HepG2 (cell line): ENCODE results near the gene HS6ST1. TPM values are rescaled to one million over a fixed set of nuclear protein-coding genes. Genes with fewer than 3 reads are reported as not detected.

Experiments
- ATAC-seq: fragments of 200-7000 bp; cut with Tn5 transposase; 3 replicates; pipeline ENCODE4 v1.9.1; 2020; ENCODE audit warnings: mild to moderate bottlenecking, moderate library complexity
- BruUV-seq: library from RNA; stranded (reverse); fragments of 400-500 nt; replicated peaks from 2 replicates; lab custom pipeline; 2021; lab: Mats Ljungman, UMichigan
- CTCF ChIA-PET: fragments of 300-600 bp; formaldehyde crosslinking; extraction: SDS; loops from one replicate; lab custom pipeline; 2021; ENCODE audit warnings: low total read pairs, inconsistent platforms, low intra/inter-chr PET ratio; lab: Yijun Ruan, JAX
- POLR2A ChIA-PET: fragments of 350-600 bp; sonication (Branson Sonifier 250); formaldehyde crosslinking; loops from one replicate; lab custom pipeline; 2020; ENCODE audit warnings: antibody characterized with exemption, inconsistent platforms; lab: Yijun Ruan, JAX
- DNase-seq: peaks from one replicate; pipeline ENCODE4 v3.0.0-alpha.2; 2015; ENCODE audit warnings: low spot score
- FAIRE-seq: peaks from 3 replicates; lab custom pipeline; 2011; peaks lifted over from hg19 to GRCh38; lab: Jason Lieb, UNC
- H2AFZ ChIP-seq: one replicate; pipeline ENCODE4 v1.6.1; 2011; ENCODE audit warnings: low read length, inconsistent platforms
- H3K27ac ChIP-seq: fragments of 300-600 bp; 3 replicates; pipeline ENCODE4 v1.8.0; 2011; ENCODE audit warnings: mixed run types, mild to moderate bottlenecking, mixed read lengths, low read length, inconsistent platforms; ENCODE audit not compliant: insufficient read depth; ENCODE audit errors: extremely low read length
- H3K27me3 ChIP-seq, 2 experiments: fragments of 200-600 bp in 1 of 2; 2 replicates in 1 of 2; 3 replicates in 1 of 2; pipeline versions ENCODE4 v1.6.0 to v1.8.0; 2011; ENCODE audit warnings: low read length in 2 of 2, mild to moderate bottlenecking in 2 of 2, moderate library complexity in 2 of 2, inconsistent platforms in 1 of 2; ENCODE audit not compliant: insufficient read depth in 2 of 2, control insufficient read depth in 1 of 2
- H3K36me3 ChIP-seq, 2 experiments: fragments of 200-600 bp in 1 of 2; replicated peaks in 1 of 2; 2 replicates in 1 of 2; 3 replicates in 1 of 2; pipeline versions ENCODE4 v1.5.1 to v1.8.0; 2011; ENCODE audit warnings: low read length in 2 of 2, inconsistent platforms in 1 of 2; ENCODE audit not compliant: insufficient read depth in 2 of 2, control insufficient read depth in 1 of 2
- H3K4me1 ChIP-seq: 2 replicates; pipeline ENCODE4 v1.5.1; 2012; ENCODE audit warnings: low read length, inconsistent platforms; ENCODE audit not compliant: insufficient read depth
- H3K4me2 ChIP-seq: 2 replicates; pipeline ENCODE4 v1.6.0; 2011; ENCODE audit warnings: low read depth, low read length, inconsistent platforms
- H3K4me3 ChIP-seq, 3 experiments: fragments of 200-600 bp in 1 of 3; sonication (generic), shearing (Covaris generic) in 1 of 3; replicated peaks in 1 of 3; 2 replicates each; pipeline ENCODE4 v1.5.1; 2011 to 2016; ENCODE audit warnings: low read length in 3 of 3, inconsistent platforms in 2 of 3, low read depth in 2 of 3, mild to moderate bottlenecking in 2 of 3, control low read depth in 1 of 3, mixed read lengths in 1 of 3; ENCODE audit not compliant: insufficient read depth in 1 of 3
- H3K79me2 ChIP-seq: one replicate; pipeline ENCODE4 v1.6.1; 2011; ENCODE audit warnings: low read length, inconsistent platforms; ENCODE audit not compliant: insufficient read depth
- H3K9ac ChIP-seq: 2 replicates; pipeline ENCODE4 v1.6.0; 2011; ENCODE audit warnings: mild to moderate bottlenecking, low read depth, low read length, inconsistent platforms; ENCODE audit not compliant: insufficient read depth
- H3K9me3 ChIP-seq: 2 replicates; pipeline ENCODE4 v1.5.1; 2012; ENCODE audit warnings: mild to moderate bottlenecking, low read length
- H4K20me1 ChIP-seq: 2 replicates; pipeline ENCODE4 v1.6.0; 2011; ENCODE audit warnings: inconsistent platforms, mild to moderate bottlenecking, low read length, moderate library complexity; ENCODE audit not compliant: insufficient read depth
- CEBPG ChIP-seq: IDR thresholded peaks from 2 replicates; pipeline ENCODE4 v1.6.1; 2016
- CTCF ChIP-seq: sonication (generic); formaldehyde crosslinking; IDR thresholded peaks from 2 replicates; pipeline ENCODE4 v1.5.0; 2020; ENCODE audit warnings: mild to moderate bottlenecking, missing genetic modification reagents, moderate library complexity
- KDM5B ChIP-seq: sonication (generic); formaldehyde crosslinking; IDR thresholded peaks from 2 replicates; pipeline ENCODE4 v1.4.0; 2020; ENCODE audit warnings: missing genetic modification reagents, mild to moderate bottlenecking, borderline replicate concordance
- MYC ChIP-seq: sonication (generic); formaldehyde crosslinking; IDR thresholded peaks from 2 replicates; pipeline ENCODE4 v1.9.0; 2021; ENCODE audit warnings: missing genetic modification reagents, borderline replicate concordance
- RAD21 ChIP-seq: fragments of 450-650 bp; formaldehyde crosslinking; IDR thresholded peaks from 2 replicates; pipeline ENCODE4 v1.5.0; 2020; ENCODE audit warnings: mild to moderate bottlenecking
- REXO4 ChIP-seq: sonication (generic); formaldehyde crosslinking; IDR thresholded peaks from 2 replicates; pipeline ENCODE4 v1.8.0; 2022; ENCODE audit warnings: missing genetic modification reagents, mild to moderate bottlenecking, borderline replicate concordance
- STAG1 ChIP-seq: sonication (generic); formaldehyde crosslinking; IDR thresholded peaks from 2 replicates; pipeline ENCODE4 v1.4.0; 2020; ENCODE audit warnings: missing genetic modification reagents
- TARDBP ChIP-seq: sonication (generic); formaldehyde crosslinking; IDR thresholded peaks from 2 replicates; pipeline ENCODE4 v1.8.0; 2022; ENCODE audit warnings: mild to moderate bottlenecking, missing genetic modification reagents
- ZFX ChIP-seq: sonication (generic); formaldehyde crosslinking; IDR thresholded peaks from 2 replicates; pipeline ENCODE4 v1.4.0; 2020; ENCODE audit warnings: mild to moderate bottlenecking, low read depth, missing genetic modification reagents, moderate library complexity
- ZFY ChIP-seq: sonication (generic); formaldehyde crosslinking; IDR thresholded peaks from 2 replicates; pipeline ENCODE4 v1.4.0; 2020; ENCODE audit warnings: missing genetic modification reagents
- ZNF687 ChIP-seq: sonication (generic); formaldehyde crosslinking; IDR thresholded peaks from 2 replicates; pipeline ENCODE4 v1.5.1; 2020; ENCODE audit warnings: mild to moderate bottlenecking, missing genetic modification reagents, moderate library complexity
- ZNF788 ChIP-seq: sonication (generic); formaldehyde crosslinking; IDR thresholded peaks from 2 replicates; pipeline ENCODE4 v1.5.0; 2020; ENCODE audit warnings: mild to moderate bottlenecking, missing genetic modification reagents, borderline replicate concordance
- WGBS: methylation state at CpG from one replicate; pipeline ENCODE4 v1.1.6; 2017; ENCODE audit warnings: low lambda C conversion rate; 5-methylcytosine and 5-hydroxymethylcytosine counted together
- in situ Hi-C: cut with HindIII; loops from 2 replicates; pipeline ENCODE4 v1.10.0; 2017; ENCODE audit warnings: low pct_unique_long_range_greater_than_20kb; ENCODE audit not compliant: extremely low pct_ligation_motif_present
- intact Hi-C: fragments of 100-400 bp; cut with micrococcal nuclease; formaldehyde crosslinking; loops from one replicate; pipeline ENCODE4 v1.10.0; 2022; ENCODE audit not compliant: unreplicated experiment
- polyA plus RNA-seq, 8 experiments: library from polyadenylated mRNA; depleted of rRNA in 3 of 8; stranded (reverse) in 7 of 8; unstranded in 1 of 8; fragments of >200 nt; fragmentation: Illumina TruSeq in 4 of 8; extraction: Trizol in 4 of 8; gene quantifications; 2 replicates each; pipeline versions ENCODE4 v1.2.1 to v1.2.3, GENCODE V29; 2011 to 2016; ENCODE audit warnings: low read depth in 4 of 8, missing spikeins in 1 of 8, mixed read lengths in 1 of 8; ENCODE audit not compliant: insufficient read depth in 1 of 8
- total RNA-seq, 5 experiments: library from RNA; depleted of rRNA; stranded (reverse); fragments of >200 nt; fragmentation: Illumina TruSeq; extraction: Trizol; gene quantifications; 2 replicates each; pipeline ENCODE4 v1.2.3, GENCODE V29; 2016; ENCODE audit warnings: low read depth in 1 of 5

The HS6ST1 gene
- total and polyA plus RNA-seq, 2 of the 13 experiments (the other 11 are each of a cell fraction or from before 2014, with no cell fraction given) = 34.5 to 84.6 TPM

GRCh38 chr2:128282976-128283810 is 35.5 kb downstream of the HS6ST1 start:
- ChIA-PET POLR2A (interaction anchor here (1.3 kb wide), 1 partner anchor 23 kb away, joined by 3 read pairs; no protein-coding TSS in a partner anchor), CTCF (no interaction called here)
- Histone ChIP-seq H2AFZ (no peak overlapping the region), H3K9me3 (no peaks in the 10 kb centered on the region), H4K20me1 (peaks cover 66% of the 10 kb centered on the region; the same call in 1 of the 2 replicates), H3K4me1 (peaks cover 15% of the 10 kb centered on the region; the same call in 1 of the 2 replicates), H3K79me2 (peaks cover 74% of the 10 kb centered on the region), H3K27me3 (no peaks in the 10 kb centered on the region), H3K4me2 (no peak overlapping the region), H3K27ac (no peak overlapping the region), H3K4me3 (no peak overlapping the region), H3K36me3 (peaks cover 47 to 81% of the 10 kb centered on the region in 2 experiments), H3K9ac (no peak overlapping the region)
- 91% methylated on average over 5 of the region's 8 CpGs for WGBS
- DNase-seq = no peak
- no peak for FAIRE-seq
- BruUV-seq = no TSS peak
- in situ Hi-C loops (no loop called here), intact Hi-C loops (loop anchor here (2.0 kb wide), 1 partner anchor 26 kb away; no protein-coding TSS in a partner anchor)
- peak; percentile 55 for ATAC-seq
- peak; percentile 59 for TF ChIP-seq RAD21
- no peak for TF ChIP-seq CEBPG
- no peak for TF ChIP-seq ZFY (CRISPR knock-in tag)
- TF ChIP-seq REXO4 (CRISPR knock-in tag) = no peak
- TF ChIP-seq ZFX = 0 out of 2 replicates have a peak, but pooled peaks have one; percentile 15
- TF ChIP-seq TARDBP (CRISPR knock-in tag) = no peak
- TF ChIP-seq ZNF687 (CRISPR knock-in tag) = peak; percentile 28
- peak; percentile 55 for TF ChIP-seq STAG1 (CRISPR knock-in tag)
- 0 out of 2 replicates have a peak, but pooled peaks have one; percentile 19 for TF ChIP-seq KDM5B (CRISPR knock-in tag)
- TF ChIP-seq CTCF = peak; percentile 54
- TF ChIP-seq ZNF788 = no peak
- TF ChIP-seq MYC (CRISPR knock-in tag) = 0 out of 2 replicates have a peak, but pooled peaks have one; percentile 9
